ENCODE data around the gene RALGDS. TPM values are rescaled to one million over a fixed set of nuclear protein-coding genes. Genes with fewer than 3 reads are reported as not detected.

The RALGDS gene
- polyA plus RNA-seq, 1 donor: 56.8 TPM

- DNase-seq: peak; percentile 67
Measured at GRCh38 chr9:133119103-133119845, 1.8 kb downstream of the RALGDS start.

DNA sequence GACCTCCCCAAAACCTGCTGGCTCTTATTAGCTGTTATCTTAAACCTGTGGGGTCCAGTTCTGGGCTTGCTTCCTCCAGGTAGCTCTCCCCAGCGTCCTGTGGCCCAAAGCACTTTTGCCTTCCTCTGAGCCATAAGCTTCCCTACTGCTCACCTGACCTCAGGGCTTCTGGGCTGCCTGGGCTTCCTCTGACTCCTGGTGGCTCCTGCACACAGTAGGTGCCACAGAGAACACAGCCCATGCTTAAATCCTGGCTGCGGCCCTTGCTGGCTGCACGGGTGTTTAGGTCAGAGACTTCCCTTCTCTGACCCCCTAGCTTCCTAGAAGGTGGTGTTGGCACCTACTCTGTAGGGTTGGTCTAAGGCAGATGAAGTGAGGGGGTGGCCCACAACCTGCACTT lies 2.5 kb downstream of the RALGDS start:
- DNase-seq: no peak

DNA sequence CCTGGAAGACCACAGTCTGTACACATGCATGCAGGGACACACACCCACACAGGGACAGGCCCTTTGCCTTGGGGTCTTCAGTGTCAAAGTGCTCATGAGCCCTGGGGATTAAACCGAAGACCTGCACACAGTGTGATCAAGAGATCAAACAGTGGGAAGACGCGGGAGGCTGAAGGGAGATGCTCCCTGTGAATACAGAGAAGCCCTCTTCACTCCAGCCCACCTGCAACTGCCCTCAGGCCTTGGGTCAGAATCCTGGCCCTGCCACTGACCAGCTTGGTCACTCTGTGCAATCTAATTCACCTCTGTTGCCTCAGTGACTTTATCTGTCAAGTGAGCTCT lies 2.9 kb downstream of the RALGDS start:
- DNase-seq: no peak

GRCh38 chr9:133117271-133118178 lies 3.5 kb downstream of the RALGDS start:
- DNase-seq: no peak

- DNase-seq: no peak
Measured at GRCh38 chr9:133116346-133117231, 4.5 kb downstream of the RALGDS start.

GRCh38 chr9:133115604-133116345 lies 5.3 kb downstream of the RALGDS start:
- DNase-seq: no peak

GRCh38 chr9:133114886-133115603 lies 6.0 kb downstream of the RALGDS start:
- DNase-seq: no peak

GRCh38 chr9:133113949-133114885 lies 6.8 kb downstream of the RALGDS start:
- DNase-seq: peak; percentile 37

- peak; percentile 24 for DNase-seq
Measured at GRCh38 chr9:133113163-133113948, 7.7 kb downstream of the RALGDS start.

DNA sequence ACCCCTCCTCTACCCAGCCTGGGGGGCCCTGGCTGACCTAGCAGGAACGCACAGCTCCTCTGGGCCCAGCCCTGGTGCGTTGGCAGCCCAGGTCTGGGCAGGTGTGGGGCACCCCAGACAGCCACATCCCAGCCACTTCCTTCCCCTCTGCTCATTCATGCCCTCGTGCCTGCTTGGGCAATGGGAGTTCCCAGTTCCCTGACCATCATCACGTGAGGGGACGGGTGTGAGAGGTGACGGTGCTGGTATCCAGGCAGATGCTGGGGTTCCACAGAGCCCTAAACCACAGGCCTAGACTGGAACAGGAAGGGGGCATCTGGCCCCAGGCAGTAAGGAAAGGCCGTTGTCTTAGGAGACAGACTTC lies 8.4 kb downstream of the RALGDS start:
- DNase-seq: peak; percentile 37

GRCh38 chr9:133111808-133112662 lies 9.0 kb downstream of the RALGDS start:
- DNase-seq: no peak

DNA sequence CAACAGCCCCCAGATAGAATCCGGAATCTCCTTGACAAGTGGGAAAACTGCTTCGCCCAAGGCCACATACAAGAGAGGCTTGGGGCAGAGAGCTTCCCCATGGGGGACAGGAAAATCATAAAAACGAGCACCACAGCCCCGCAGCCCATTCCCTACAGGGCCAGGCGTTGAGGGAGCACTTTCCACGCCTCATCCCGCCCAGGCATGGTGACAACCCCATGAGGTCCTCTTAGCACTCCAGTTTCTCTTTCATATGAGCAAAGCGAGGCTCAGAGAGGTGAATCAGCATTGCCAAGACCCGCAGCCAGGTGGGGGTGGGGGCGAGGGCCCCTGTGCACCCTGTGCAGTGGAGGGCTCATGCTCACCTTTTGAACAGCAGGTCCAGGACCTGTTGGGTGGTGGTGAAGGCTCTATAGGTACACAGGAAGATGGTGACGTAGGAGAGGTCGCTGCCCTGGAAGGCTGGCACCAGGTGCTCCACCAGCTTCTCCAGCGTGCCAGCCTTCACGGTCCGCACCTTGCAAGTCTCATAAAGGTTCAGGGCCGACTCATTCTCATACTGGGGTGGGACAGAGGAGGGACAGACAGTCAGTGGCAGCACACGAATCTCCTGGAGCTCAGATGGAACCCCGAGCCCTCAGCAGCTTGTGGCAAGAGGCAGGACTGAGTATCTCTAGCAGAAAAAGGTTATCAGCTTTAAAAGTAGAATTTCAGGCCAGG lies 10.9 kb downstream of the RALGDS start:
- DNase-seq: no peak

GRCh38 chr9:133108794-133109641 lies 12.0 kb downstream of the RALGDS start:
- no peak for DNase-seq

DNA sequence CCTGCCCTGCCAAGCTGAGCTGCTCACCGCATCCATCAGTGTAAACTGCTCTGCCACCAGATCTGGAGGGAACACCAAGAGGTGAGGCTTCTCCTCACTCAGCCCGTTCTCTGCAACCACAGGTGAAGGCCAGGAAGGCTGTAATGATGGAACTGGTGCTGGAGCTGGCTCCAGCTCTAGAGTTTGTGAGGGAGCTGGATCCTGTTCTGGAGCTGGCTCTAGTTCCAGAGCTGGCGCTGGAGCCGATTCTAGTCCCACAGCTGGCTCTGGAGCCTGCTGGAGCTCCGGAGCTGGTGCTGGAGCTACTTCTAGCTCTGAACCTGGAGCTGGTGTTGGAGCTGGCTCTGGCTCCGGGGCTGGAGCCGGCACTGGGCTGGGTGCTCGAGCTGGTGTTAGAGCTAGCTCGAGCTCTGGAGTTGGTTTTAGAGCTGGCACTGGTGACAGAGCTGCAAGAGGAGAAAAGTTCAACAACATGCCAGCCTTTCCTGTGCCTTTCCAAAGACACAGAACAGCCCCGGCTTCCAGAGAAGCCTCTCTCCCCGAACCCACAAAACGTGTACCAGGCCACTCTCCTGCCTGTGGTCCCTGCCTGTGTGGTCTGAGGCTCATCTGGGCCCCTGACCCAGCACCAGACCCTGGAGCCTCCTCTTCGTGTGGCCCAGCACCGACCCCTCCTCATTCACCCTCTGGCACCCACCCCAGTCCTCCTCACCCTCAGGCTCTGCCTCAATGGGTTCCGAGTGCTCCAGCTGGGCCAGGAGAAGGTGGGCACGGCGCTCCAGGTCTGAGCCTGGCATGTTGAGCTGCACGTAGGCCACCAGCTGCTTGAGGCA lies 12.9 kb downstream of the RALGDS start:
- no peak for DNase-seq

- DNase-seq: no peak
Measured at GRCh38 chr9:133107245-133107722, 13.8 kb downstream of the RALGDS start.
